HG03378 (cell line): Measurements from ENCODE around the gene C1QTNF1.

Source experiments
- ATAC-seq: cut with Tn5 transposase; IDR thresholded peaks from one replicate; pipeline ENCODE4 v1.9.1; 2021; ENCODE audit warnings: mild to moderate bottlenecking, moderate library complexity; ENCODE audit not compliant: unreplicated experiment

C1QTNF1 gene

DNA sequence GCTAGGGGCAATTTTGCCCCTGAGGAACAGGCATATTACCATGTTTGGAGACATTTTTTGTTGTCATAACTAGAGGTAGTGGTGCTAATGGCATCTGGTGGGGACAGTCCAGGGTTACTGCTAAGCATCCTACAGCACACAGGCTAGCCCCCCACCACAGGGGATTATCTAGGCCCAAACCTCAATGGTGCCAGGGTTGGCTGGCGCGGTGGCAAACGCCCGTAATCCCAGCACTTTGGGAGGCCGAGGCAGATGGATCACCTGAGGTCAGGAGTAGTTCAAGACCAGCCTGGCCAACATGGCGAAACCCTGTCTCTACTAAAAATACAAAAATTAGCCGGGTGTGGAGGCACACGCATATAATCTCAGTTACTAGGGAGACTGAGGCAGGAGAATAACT is 15.2 kb downstream of the C1QTNF1 start:
- ATAC-seq, result no peak

DNA sequence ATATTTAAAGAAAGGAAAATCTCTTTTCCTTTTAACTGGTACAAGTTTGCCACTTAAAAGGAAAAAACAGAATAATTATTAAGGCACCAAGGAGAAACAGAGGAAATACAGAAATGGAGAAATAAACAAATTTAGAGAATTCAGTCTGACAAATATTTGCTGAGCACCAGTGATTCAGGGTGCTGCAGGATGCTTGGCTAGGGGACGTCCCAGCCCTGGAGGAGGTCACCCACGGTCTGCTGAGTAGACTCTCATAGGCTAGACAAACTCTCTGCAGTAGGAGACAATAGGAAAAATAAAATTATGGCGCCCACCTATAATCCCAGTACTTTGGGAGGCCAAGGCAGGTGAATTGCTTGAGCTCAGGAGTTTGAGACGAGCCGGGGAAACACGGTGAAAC is 15.9 kb downstream of the C1QTNF1 start:
- ATAC-seq, result no peak

- ATAC-seq, result no peak
Observed at GRCh38 chr17:79041041-79041570, 17.1 kb downstream of the C1QTNF1 start.

- no peak for ATAC-seq
Observed at GRCh38 chr17:79041723-79042420, 17.9 kb downstream of the C1QTNF1 start.

GRCh38 chr17:79042421-79043190 is 18.6 kb downstream of the C1QTNF1 start:
- no peak for ATAC-seq

DNA sequence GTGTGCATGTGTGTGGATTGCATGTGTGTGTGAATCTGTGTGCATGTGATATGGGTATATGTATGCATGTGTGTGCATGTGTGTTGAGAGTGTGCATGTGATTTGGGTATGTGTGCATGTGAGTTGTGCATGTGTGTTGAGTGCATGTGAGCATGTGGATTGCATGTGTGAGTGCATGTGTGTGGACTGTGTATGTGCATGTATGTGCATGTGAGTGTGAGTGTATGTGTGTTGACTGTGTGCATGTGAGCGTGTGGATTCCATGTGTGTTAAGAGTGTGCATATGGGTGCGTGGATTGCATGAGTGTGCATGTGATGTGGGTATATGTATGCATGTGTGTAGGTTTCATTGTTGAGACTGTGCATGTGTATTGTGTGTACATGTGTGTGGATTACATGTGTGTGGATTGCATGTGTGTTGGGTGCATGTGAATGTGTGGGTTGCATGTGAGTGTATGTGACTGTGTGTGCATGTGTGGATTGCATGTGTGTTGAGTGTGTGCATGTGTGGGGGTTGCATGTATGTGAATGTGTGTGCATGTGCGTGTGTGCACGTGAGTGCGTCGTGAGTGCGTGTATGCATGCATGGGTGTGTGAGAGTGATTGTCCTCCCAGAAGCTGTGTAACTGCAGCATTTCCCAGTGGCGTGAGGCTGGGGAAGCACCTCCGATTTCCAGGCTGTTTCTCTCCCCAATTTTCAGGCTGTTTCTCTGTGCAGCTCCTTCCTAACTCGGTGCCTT is 19.4 kb downstream of the C1QTNF1 start:
- ATAC-seq, result no peak

DNA sequence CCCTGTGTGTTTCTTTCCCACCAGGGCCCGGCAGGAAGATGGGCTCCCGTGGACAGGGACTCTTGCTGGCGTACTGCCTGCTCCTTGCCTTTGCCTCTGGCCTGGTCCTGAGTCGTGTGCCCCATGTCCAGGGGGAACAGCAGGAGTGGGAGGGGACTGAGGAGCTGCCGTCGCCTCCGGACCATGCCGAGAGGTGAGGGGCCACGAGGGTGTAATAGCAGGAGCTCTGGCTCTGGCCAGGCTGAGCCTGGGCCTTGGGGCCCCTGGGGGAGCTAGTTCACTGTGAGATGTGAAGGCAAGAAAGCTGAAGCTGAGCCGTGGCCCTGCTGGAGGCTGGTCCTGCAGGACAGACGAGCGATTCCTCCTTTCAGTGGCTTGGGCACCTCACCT is 20.0 kb downstream of the C1QTNF1 start:
- no peak for ATAC-seq

DNA sequence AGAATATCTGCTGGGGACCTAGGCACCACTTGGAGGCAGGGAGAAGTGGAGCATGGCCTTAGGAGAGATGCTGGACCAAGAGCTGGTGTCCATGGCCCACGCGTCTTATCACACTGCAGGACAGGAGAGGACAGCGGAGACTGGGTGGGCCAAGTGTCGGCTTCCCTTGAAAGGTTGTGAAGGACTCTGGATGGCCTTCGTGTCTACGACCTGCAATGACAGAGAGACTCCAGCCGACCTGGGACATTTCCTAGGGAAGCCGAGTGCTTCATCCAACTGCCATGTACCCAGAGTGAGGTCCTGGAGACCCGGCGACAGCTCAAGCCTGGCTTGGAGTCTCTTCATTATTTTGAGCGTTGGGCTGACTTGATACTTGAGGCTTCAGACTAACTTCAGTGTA is 20.5 kb downstream of the C1QTNF1 start:
- ATAC-seq, result no peak

DNA sequence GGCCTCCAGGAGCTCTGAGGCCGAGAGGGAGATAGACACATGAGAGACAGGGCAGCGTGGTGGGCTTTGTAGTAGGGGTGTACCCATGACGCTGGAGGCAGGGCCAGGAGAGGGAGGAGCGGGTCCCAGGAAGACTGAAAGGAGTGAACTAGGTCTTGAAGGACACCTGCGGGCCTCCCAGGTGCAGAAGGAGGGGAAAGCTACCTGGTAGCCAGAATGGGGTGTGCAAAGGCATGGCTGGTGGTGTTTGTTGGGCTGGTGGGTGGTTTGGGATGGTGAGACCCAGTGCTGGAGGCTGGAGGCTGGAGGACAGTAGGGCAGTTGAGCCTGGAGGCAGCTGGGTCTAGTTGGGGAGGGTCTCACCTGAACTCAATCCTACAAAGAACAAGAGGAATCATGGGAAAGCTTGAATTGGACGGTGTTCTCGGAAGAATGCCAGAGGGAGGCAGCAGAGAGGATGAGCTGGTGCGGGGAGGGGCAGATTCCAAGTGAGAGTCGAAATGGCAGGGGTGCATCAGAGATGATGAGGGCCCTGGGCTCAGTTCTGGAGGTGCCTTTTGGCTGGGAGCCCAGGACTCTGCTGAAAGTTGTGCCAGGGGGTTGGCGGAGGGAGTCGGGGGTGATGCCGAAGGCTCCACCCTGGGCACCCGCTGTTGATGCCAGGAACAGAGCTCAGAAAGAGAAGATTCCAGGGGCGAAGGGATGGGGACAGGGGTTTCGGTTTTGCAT is 21.2 kb downstream of the C1QTNF1 start:
- no peak for ATAC-seq

- no peak for ATAC-seq
Observed at GRCh38 chr17:79045842-79046196, 21.9 kb downstream of the C1QTNF1 start.

GRCh38 chr17:79046197-79046915 is 22.4 kb downstream of the C1QTNF1 start:
- ATAC-seq, result no peak

GRCh38 chr17:79046916-79047280 is 22.9 kb downstream of the C1QTNF1 start:
- no peak for ATAC-seq

GRCh38 chr17:79047291-79047920 is 23.4 kb downstream of the C1QTNF1 start:
- ATAC-seq, result no peak

DNA sequence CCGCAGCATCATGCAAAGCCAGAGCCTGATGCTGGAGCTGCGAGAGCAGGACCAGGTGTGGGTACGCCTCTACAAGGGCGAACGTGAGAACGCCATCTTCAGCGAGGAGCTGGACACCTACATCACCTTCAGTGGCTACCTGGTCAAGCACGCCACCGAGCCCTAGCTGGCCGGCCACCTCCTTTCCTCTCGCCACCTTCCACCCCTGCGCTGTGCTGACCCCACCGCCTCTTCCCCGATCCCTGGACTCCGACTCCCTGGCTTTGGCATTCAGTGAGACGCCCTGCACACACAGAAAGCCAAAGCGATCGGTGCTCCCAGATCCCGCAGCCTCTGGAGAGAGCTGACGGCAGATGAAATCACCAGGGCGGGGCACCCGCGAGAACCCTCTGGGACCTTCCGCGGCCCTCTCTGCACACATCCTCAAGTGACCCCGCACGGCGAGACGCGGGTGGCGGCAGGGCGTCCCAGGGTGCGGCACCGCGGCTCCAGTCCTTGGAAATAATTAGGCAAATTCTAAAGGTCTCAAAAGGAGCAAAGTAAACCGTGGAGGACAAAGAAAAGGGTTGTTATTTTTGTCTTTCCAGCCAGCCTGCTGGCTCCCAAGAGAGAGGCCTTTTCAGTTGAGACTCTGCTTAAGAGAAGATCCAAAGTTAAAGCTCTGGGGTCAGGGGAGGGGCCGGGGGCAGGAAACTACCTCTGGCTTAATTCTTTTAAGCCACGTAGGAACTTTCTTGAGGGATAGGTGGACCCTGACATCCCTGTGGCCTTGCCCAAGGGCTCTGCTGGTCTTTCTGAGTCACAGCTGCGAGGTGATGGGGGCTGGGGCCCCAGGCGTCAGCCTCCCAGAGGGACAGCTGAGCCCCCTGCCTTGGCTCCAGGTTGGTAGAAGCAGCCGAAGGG is 24.2 kb downstream of the C1QTNF1 start:
- ATAC-seq, result no peak

- no peak for ATAC-seq
Observed at GRCh38 chr17:79048826-79049755, 25.1 kb downstream of the C1QTNF1 start.

- ATAC-seq, result no peak
Observed at GRCh38 chr17:79049821-79050220, 25.9 kb downstream of the C1QTNF1 start.

DNA sequence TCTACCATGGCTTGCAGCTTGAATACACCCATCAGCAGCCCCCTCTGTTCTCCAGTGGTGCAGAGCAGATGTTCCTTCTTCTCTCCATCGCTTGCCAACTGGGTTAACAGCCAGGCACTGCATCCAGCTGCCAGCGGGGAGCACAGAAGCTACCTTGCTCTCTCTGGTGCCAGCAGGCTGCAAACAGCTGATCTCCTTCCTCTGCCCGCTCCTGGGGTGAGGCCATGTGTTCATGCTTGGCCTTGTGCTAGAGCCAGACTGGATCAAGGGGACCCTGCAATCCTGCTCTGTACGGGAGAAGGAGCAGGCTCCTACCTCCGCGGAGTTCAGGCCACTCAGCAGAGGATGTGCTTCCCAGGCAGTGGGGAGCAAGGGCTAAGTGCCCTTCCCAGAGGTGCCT is 26.6 kb downstream of the C1QTNF1 start:
- no peak for ATAC-seq

- no peak for ATAC-seq
Observed at GRCh38 chr17:79051306-79051705, 27.3 kb downstream of the C1QTNF1 start.
